HepG2 (cell line): Measurements from ENCODE around the gene CD9.

Experiments used
- KLF16 ChIP-seq, 2 experiments: sonication (generic) in 1 of 2; formaldehyde crosslinking in 1 of 2; IDR thresholded peaks; 2 replicates each; pipeline versions ENCODE4 v1.6.1 to v1.8.0; 2016 to 2023; ENCODE audit warnings: missing genetic modification reagents in 2 of 2, missing compliant biosample characterization in 1 of 2
- NR1H2 ChIP-seq: sonication (generic); formaldehyde crosslinking; IDR thresholded peaks from 2 replicates; pipeline ENCODE4 v1.8.1; 2022; ENCODE audit warnings: low read depth, missing genetic modification reagents, borderline replicate concordance
- ZNF678 ChIP-seq: sonication (generic); formaldehyde crosslinking; IDR thresholded peaks from 2 replicates; pipeline ENCODE4 v1.4.0; 2020; ENCODE audit warnings: mild to moderate bottlenecking, missing genetic modification reagents
- TF ChIP-seq, protein P1 (sequence below): sonication (generic); formaldehyde crosslinking; IDR thresholded peaks from 2 replicates; pipeline ENCODE4 v1.5.0; 2020; ENCODE audit warnings: mild to moderate bottlenecking, missing genetic modification reagents, moderate library complexity

- TF ChIP-seq NR1H2 (CRISPR knock-in tag) (no peak), ZNF678 (CRISPR knock-in tag) (no peak), KLF16 (CRISPR knock-in tag; IDR thresholded peaks at IDR 0.05) (no peak)
- TF ChIP-seq, protein P1, sequence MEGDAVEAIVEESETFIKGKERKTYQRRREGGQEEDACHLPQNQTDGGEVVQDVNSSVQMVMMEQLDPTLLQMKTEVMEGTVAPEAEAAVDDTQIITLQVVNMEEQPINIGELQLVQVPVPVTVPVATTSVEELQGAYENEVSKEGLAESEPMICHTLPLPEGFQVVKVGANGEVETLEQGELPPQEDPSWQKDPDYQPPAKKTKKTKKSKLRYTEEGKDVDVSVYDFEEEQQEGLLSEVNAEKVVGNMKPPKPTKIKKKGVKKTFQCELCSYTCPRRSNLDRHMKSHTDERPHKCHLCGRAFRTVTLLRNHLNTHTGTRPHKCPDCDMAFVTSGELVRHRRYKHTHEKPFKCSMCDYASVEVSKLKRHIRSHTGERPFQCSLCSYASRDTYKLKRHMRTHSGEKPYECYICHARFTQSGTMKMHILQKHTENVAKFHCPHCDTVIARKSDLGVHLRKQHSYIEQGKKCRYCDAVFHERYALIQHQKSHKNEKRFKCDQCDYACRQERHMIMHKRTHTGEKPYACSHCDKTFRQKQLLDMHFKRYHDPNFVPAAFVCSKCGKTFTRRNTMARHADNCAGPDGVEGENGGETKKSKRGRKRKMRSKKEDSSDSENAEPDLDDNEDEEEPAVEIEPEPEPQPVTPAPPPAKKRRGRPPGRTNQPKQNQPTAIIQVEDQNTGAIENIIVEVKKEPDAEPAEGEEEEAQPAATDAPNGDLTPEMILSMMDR (CRISPR knock-in tag), result no peak
These were observed 6.1 kb downstream of the CD9 start for GRCh38 chr12:6206327-6206726.
